Activated naive CD4-positive, alpha-beta T cell treated with anti-CD3 and anti-CD28 coated beads, Interleukin-2, amount 10 ng/mL, durations not matched to agents 7 days and 5 days (primary cell): ENCODE results near the gene NUDT21.

Experiments
- CTCF ChIA-PET: fragments of 350-600 bp; sonication (Branson Sonifier 250); formaldehyde crosslinking; loops from one replicate; lab custom pipeline; 2021; ENCODE audit warnings: antibody characterized with exemption; lab: Charles Lee
- DNase-seq: peaks from one replicate; pipeline ENCODE4 v3.0.0-alpha.2; 2020
- H3K27ac Mint-ChIP-seq: one replicate; pipeline ENCODE4 v1.8.0; 2021; ENCODE audit warnings: mild to moderate bottlenecking, moderate library complexity, mixed read lengths
- H3K27me3 Mint-ChIP-seq: one replicate; pipeline ENCODE4 v1.8.0; 2021; ENCODE audit warnings: mild to moderate bottlenecking, mixed read lengths
- H3K36me3 Mint-ChIP-seq: one replicate; pipeline ENCODE4 v1.8.0; 2021; ENCODE audit warnings: mixed read lengths
- H3K4me1 Mint-ChIP-seq: one replicate; pipeline ENCODE4 v1.8.0; 2021; ENCODE audit warnings: mixed read lengths
- H3K4me3 Mint-ChIP-seq: one replicate; pipeline ENCODE4 v1.8.0; 2021; ENCODE audit warnings: mild to moderate bottlenecking, moderate library complexity, mixed read lengths
- H3K9me3 Mint-ChIP-seq: one replicate; pipeline ENCODE4 v1.8.0; 2021; ENCODE audit warnings: mixed read lengths

The NUDT21 gene

GRCh38 chr16:56448005-56448404, 3.1 kb downstream of the NUDT21 start:
- no peak overlapping the region for H3K27ac Mint-ChIP-seq

GRCh38 chr16:56447286-56447685, 3.8 kb downstream of the NUDT21 start:
- H3K27ac Mint-ChIP-seq = no peak overlapping the region

More at GRCh38 chr16:56448005-56448404, 3.1 kb downstream of the NUDT21 start:
- no peak for DNase-seq
- peaks cover 52% of the 10 kb centered on the region for H3K4me1 Mint-ChIP-seq
- CTCF ChIA-PET = no interaction called here
- H3K4me3 Mint-ChIP-seq = no peak overlapping the region
- H3K9me3 Mint-ChIP-seq = no peaks in the 10 kb centered on the region
- peaks cover 48% of the 10 kb centered on the region for H3K36me3 Mint-ChIP-seq
- H3K27me3 Mint-ChIP-seq = no peaks in the 10 kb centered on the region

GRCh38 chr16:56438038-56438437, 13.1 kb downstream of the NUDT21 start:
- H3K27ac Mint-ChIP-seq = no peak overlapping the region
- no peaks in the 10 kb centered on the region for H3K4me1 Mint-ChIP-seq
- no peak overlapping the region for H3K4me3 Mint-ChIP-seq
- H3K27me3 Mint-ChIP-seq = no peaks in the 10 kb centered on the region
- CTCF ChIA-PET = interaction anchor here (0.8 kb wide), 1 partner anchor 291 kb away, joined by 4 read pairs; no protein-coding TSS in a partner anchor
- H3K36me3 Mint-ChIP-seq = peaks cover 56% of the 10 kb centered on the region
- DNase-seq = no peak
- H3K9me3 Mint-ChIP-seq = no peaks in the 10 kb centered on the region

More at GRCh38 chr16:56447286-56447685, 3.8 kb downstream of the NUDT21 start:
- Mint-ChIP-seq H3K4me1 (peaks cover 45% of the 10 kb centered on the region), H3K27me3 (no peaks in the 10 kb centered on the region), H3K36me3 (peaks cover 54% of the 10 kb centered on the region), H3K4me3 (no peak overlapping the region), H3K9me3 (no peaks in the 10 kb centered on the region)
- no peak for DNase-seq
- CTCF ChIA-PET = interaction anchor here (0.8 to 1.3 kb wide), 2 partner anchors 10 to 46 kb away, joined by 3 read pairs; no protein-coding TSS in a partner anchor

- no peaks in the 10 kb centered on the region for H3K4me1 Mint-ChIP-seq
- H3K27me3 Mint-ChIP-seq = no peaks in the 10 kb centered on the region
- H3K36me3 Mint-ChIP-seq = peaks cover 53% of the 10 kb centered on the region
Measured at GRCh38 chr16:56436258-56436657, 14.9 kb downstream of the NUDT21 start.

GRCh38 chr16:56428091-56428490, 23.0 kb downstream of the NUDT21 start:
- Mint-ChIP-seq H3K4me3 (no peak overlapping the region), H3K36me3 (peaks cover 33% of the 10 kb centered on the region), H3K4me1 (peaks cover 21% of the 10 kb centered on the region), H3K9me3 (no peaks in the 10 kb centered on the region), H3K27ac (no peak overlapping the region), H3K27me3 (no peaks in the 10 kb centered on the region)
- no peak for DNase-seq
- CTCF ChIA-PET = no interaction called here

More at GRCh38 chr16:56436258-56436657, 14.9 kb downstream of the NUDT21 start:
- CTCF ChIA-PET = no interaction called here
- no peak for DNase-seq
- Mint-ChIP-seq H3K27ac (no peak overlapping the region), H3K9me3 (no peaks in the 10 kb centered on the region), H3K4me3 (no peak overlapping the region)

- CTCF ChIA-PET = no interaction called here
Measured at GRCh38 chr16:56426585-56426984, 24.5 kb downstream of the NUDT21 start.

GRCh38 chr16:56425439-56425832, 25.7 kb downstream of the NUDT21 start, which contains the start of gene AMFR:
Gene AMFR, minus strand, starts transcription at chr16:56425545. Its CDS starts 218 bp downstream, at chr16:56425327.
- no peaks in the 10 kb centered on the region for H3K9me3 Mint-ChIP-seq
- peaks cover 13% of the 10 kb centered on the region for H3K36me3 Mint-ChIP-seq
- CTCF ChIA-PET = interaction anchor here (0.7 kb wide), 1 partner anchor 14 kb away, joined by 3 read pairs; no protein-coding TSS in a partner anchor
- peak within 1 kb of the TSS; percentile 81 for H3K27ac Mint-ChIP-seq
- H3K27me3 Mint-ChIP-seq = no peaks in the 10 kb centered on the region
- DNase-seq = peak; percentile 68
- H3K4me3 Mint-ChIP-seq = peak within 1 kb of the TSS; percentile 98
- H3K4me1 Mint-ChIP-seq = peaks cover 39% of the 10 kb centered on the region

More at GRCh38 chr16:56426585-56426984, 24.5 kb downstream of the NUDT21 start:
- H3K9me3 Mint-ChIP-seq = no peaks in the 10 kb centered on the region
- H3K4me3 Mint-ChIP-seq = peak overlapping the region; percentile 62
- no peak for DNase-seq
- H3K27me3 Mint-ChIP-seq = no peaks in the 10 kb centered on the region
- H3K27ac Mint-ChIP-seq = no peak overlapping the region
- peaks cover 23% of the 10 kb centered on the region for H3K36me3 Mint-ChIP-seq
- H3K4me1 Mint-ChIP-seq = peaks cover 33% of the 10 kb centered on the region

GRCh38 chr16:56424791-56425438, 26.2 kb downstream of the NUDT21 start:
- peaks cover 9% of the 10 kb centered on the region for H3K36me3 Mint-ChIP-seq
- CTCF ChIA-PET = no interaction called here
- peak; percentile 64 for DNase-seq
- H3K4me3 Mint-ChIP-seq = peak overlapping the region; percentile 98
- H3K9me3 Mint-ChIP-seq = no peaks in the 10 kb centered on the region
- peak overlapping the region; percentile 81 for H3K27ac Mint-ChIP-seq
- H3K4me1 Mint-ChIP-seq = peaks cover 43% of the 10 kb centered on the region
- H3K27me3 Mint-ChIP-seq = no peaks in the 10 kb centered on the region

GRCh38 chr16:56424404-56424764, 26.7 kb downstream of the NUDT21 start:
- H3K27me3 Mint-ChIP-seq = no peaks in the 10 kb centered on the region
- peak overlapping the region; percentile 98 for H3K4me3 Mint-ChIP-seq
- H3K36me3 Mint-ChIP-seq = peaks cover 7% of the 10 kb centered on the region
- peak overlapping the region; percentile 81 for H3K27ac Mint-ChIP-seq
- CTCF ChIA-PET = no interaction called here
- H3K9me3 Mint-ChIP-seq = no peaks in the 10 kb centered on the region
- no peak for DNase-seq
- peaks cover 43% of the 10 kb centered on the region for H3K4me1 Mint-ChIP-seq

- Mint-ChIP-seq H3K4me1 (peaks cover 43% of the 10 kb centered on the region), H3K9me3 (no peaks in the 10 kb centered on the region), H3K4me3 (peak overlapping the region; percentile 98), H3K27me3 (no peaks in the 10 kb centered on the region), H3K27ac (peak overlapping the region; percentile 81), H3K36me3 (peaks cover 5% of the 10 kb centered on the region)
- DNase-seq = no peak
- CTCF ChIA-PET = no interaction called here
Measured at GRCh38 chr16:56423584-56424403, 27.3 kb downstream of the NUDT21 start.

- Mint-ChIP-seq H3K4me3 (peak overlapping the region; percentile 10), H3K27me3 (no peaks in the 10 kb centered on the region), H3K36me3 (no peaks in the 10 kb centered on the region), H3K9me3 (no peaks in the 10 kb centered on the region), H3K27ac (no peak overlapping the region), H3K4me1 (peaks cover 43% of the 10 kb centered on the region)
- CTCF ChIA-PET = no interaction called here
- DNase-seq = no peak
Measured at GRCh38 chr16:56422896-56423441, 28.2 kb downstream of the NUDT21 start.

GRCh38 chr16:56421976-56422669, 29.0 kb downstream of the NUDT21 start:
- Mint-ChIP-seq H3K27me3 (no peaks in the 10 kb centered on the region), H3K9me3 (no peaks in the 10 kb centered on the region), H3K4me1 (peaks cover 43% of the 10 kb centered on the region), H3K36me3 (no peaks in the 10 kb centered on the region), H3K4me3 (no peak overlapping the region), H3K27ac (no peak overlapping the region)
- CTCF ChIA-PET = no interaction called here
- no peak for DNase-seq

- DNase-seq = no peak
- H3K27me3 Mint-ChIP-seq = no peaks in the 10 kb centered on the region
- no peak overlapping the region for H3K27ac Mint-ChIP-seq
- no peaks in the 10 kb centered on the region for H3K36me3 Mint-ChIP-seq
- H3K4me1 Mint-ChIP-seq = peaks cover 41% of the 10 kb centered on the region
- H3K9me3 Mint-ChIP-seq = no peaks in the 10 kb centered on the region
- CTCF ChIA-PET = no interaction called here
- no peak overlapping the region for H3K4me3 Mint-ChIP-seq
Measured at GRCh38 chr16:56421313-56421712, 29.8 kb downstream of the NUDT21 start.

GRCh38 chr16:56420613-56421012, 30.5 kb downstream of the NUDT21 start:
- CTCF ChIA-PET = no interaction called here
- Mint-ChIP-seq H3K36me3 (peaks cover 3% of the 10 kb centered on the region), H3K4me3 (no peak overlapping the region), H3K4me1 (peaks cover 40% of the 10 kb centered on the region), H3K9me3 (no peaks in the 10 kb centered on the region), H3K27ac (no peak overlapping the region), H3K27me3 (no peaks in the 10 kb centered on the region)
- no peak for DNase-seq
